ENCODE measurements around the gene STPG1.
A peak's percentile ranks its signal among the peaks of the same experiment; 100 is the strongest.

STPG1 gene

DNA sequence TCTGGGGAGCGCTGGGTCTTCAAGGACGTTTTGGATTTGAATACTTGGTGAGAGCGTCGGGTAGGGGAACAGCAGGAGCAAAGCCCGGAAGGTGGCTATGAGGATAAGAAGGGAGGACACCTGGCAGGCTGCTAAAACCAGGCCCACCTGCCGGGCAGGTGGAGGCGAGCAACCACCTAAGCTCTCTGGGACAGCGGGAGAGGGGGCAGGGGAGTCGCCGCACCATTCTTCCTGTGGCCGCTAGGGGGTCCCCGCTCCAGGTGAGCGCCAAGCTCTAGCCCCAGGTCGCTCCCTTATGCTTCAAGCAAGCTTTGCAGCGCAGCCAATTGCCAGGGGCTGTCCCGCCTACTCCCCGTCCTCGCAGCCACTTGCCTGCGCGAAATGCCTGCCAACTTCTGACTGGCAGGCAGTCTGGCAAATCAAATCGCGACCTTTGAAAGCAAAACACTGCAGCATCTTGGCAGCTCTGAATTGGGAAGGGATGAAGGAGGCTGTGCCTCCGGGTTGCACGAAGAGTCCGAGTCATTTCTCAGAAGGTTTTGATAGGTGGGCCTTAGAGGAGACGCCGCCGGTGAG is 1.8 kb upstream of the STPG1 start, which contains the start of gene NIPAL3 (continued):
- TF ChIP-seq ZNF521 (tag by site-specific recombination; IDR thresholded peaks at IDR 0.05) (no peak), ZNF654 (tag by site-specific recombination; IDR thresholded peaks at IDR 0.05; ENCODE audit: low read depth) (no peak), ZNF530 (tag by site-specific recombination; IDR thresholded peaks at IDR 0.05; ENCODE audit: low read depth) (no peak), SCRT2 (tag by site-specific recombination; IDR thresholded peaks at IDR 0.05) (peak; percentile 29; the same call in 1 of the 2 replicates), ZNF354C (tag by site-specific recombination; IDR thresholded peaks at IDR 0.05; ENCODE audit: borderline replicate concordance, low read depth) (no peak), ZNF221 (tag by site-specific recombination; IDR thresholded peaks at IDR 0.05; ENCODE audit: borderline replicate concordance) (no peak), ZNF404 (tag by site-specific recombination; IDR thresholded peaks at IDR 0.05) (no peak), ZNF426 (tag by site-specific recombination; IDR thresholded peaks at IDR 0.05) (no peak), ZFP37 (tag by site-specific recombination; IDR thresholded peaks at IDR 0.05) (no peak), OSR2 (tag by site-specific recombination; IDR thresholded peaks at IDR 0.05) (no peak), ZNF19 (tag by site-specific recombination; IDR thresholded peaks at IDR 0.05; ENCODE audit: low read depth) (no peak), ZNF391 (tag by site-specific recombination; IDR thresholded peaks at IDR 0.05; ENCODE audit: borderline replicate concordance, low read depth) (no peak), ZNF335 (tag by site-specific recombination; conservative IDR thresholded peaks at IDR 0.05) (peak; percentile 92), FEZF1 (tag by site-specific recombination; IDR thresholded peaks at IDR 0.05) (no peak), SP7 (tag by site-specific recombination; IDR thresholded peaks at IDR 0.05) (peak; percentile 43; the same call in 1 of the 2 replicates), ZNF302 (tag by site-specific recombination; IDR thresholded peaks at IDR 0.05; ENCODE audit: low read depth) (no peak), ZNF202 (tag by site-specific recombination; IDR thresholded peaks at IDR 0.05; ENCODE audit: borderline replicate concordance) (no peak), ZNF169 (tag by site-specific recombination; IDR thresholded peaks at IDR 0.05) (no peak), ZFHX2 (tag by site-specific recombination; conservative IDR thresholded peaks at IDR 0.05) (no peak), ZNF112 (tag by site-specific recombination; IDR thresholded peaks at IDR 0.05) (no peak), ZNF350 (tag by site-specific recombination; IDR thresholded peaks at IDR 0.05) (peak; percentile 98), ZNF2 (tag by site-specific recombination; IDR thresholded peaks at IDR 0.05) (peak; percentile 49; the same call in 1 of the 2 replicates)
- TF ChIP-seq, protein P1, sequence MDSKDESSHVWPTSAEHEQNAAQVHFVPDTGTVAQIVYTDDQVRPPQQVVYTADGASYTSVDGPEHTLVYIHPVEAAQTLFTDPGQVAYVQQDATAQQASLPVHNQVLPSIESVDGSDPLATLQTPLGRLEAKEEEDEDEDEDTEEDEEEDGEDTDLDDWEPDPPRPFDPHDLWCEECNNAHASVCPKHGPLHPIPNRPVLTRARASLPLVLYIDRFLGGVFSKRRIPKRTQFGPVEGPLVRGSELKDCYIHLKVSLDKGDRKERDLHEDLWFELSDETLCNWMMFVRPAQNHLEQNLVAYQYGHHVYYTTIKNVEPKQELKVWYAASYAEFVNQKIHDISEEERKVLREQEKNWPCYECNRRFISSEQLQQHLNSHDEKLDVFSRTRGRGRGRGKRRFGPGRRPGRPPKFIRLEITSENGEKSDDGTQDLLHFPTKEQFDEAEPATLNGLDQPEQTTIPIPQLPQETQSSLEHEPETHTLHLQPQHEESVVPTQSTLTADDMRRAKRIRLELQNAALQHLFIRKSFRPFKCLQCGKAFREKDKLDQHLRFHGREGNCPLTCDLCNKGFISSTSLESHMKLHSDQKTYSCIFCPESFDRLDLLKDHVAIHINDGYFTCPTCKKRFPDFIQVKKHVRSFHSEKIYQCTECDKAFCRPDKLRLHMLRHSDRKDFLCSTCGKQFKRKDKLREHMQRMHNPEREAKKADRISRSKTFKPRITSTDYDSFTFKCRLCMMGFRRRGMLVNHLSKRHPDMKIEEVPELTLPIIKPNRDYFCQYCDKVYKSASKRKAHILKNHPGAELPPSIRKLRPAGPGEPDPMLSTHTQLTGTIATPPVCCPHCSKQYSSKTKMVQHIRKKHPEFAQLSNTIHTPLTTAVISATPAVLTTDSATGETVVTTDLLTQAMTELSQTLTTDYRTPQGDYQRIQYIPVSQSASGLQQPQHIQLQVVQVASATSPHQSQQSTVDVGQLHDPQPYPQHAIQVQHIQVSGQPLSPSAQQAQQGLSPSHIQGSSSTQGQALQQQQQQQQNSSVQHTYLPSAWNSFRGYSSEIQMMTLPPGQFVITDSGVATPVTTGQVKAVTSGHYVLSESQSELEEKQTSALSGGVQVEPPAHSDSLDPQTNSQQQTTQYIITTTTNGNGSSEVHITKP (tag by site-specific recombination; IDR thresholded peaks at IDR 0.05), result peak; percentile 97
- TF ChIP-seq, protein P2, sequence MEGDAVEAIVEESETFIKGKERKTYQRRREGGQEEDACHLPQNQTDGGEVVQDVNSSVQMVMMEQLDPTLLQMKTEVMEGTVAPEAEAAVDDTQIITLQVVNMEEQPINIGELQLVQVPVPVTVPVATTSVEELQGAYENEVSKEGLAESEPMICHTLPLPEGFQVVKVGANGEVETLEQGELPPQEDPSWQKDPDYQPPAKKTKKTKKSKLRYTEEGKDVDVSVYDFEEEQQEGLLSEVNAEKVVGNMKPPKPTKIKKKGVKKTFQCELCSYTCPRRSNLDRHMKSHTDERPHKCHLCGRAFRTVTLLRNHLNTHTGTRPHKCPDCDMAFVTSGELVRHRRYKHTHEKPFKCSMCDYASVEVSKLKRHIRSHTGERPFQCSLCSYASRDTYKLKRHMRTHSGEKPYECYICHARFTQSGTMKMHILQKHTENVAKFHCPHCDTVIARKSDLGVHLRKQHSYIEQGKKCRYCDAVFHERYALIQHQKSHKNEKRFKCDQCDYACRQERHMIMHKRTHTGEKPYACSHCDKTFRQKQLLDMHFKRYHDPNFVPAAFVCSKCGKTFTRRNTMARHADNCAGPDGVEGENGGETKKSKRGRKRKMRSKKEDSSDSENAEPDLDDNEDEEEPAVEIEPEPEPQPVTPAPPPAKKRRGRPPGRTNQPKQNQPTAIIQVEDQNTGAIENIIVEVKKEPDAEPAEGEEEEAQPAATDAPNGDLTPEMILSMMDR (tag by site-specific recombination; IDR thresholded peaks at IDR 0.05), result peak; percentile 96
- TF ChIP-seq, protein P3, sequence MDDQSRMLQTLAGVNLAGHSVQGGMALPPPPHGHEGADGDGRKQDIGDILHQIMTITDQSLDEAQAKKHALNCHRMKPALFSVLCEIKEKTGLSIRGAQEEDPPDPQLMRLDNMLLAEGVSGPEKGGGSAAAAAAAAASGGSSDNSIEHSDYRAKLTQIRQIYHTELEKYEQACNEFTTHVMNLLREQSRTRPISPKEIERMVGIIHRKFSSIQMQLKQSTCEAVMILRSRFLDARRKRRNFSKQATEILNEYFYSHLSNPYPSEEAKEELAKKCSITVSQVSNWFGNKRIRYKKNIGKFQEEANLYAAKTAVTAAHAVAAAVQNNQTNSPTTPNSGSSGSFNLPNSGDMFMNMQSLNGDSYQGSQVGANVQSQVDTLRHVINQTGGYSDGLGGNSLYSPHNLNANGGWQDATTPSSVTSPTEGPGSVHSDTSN (CRISPR knock-in tag; IDR thresholded peaks at IDR 0.05), result peak; percentile 99
- TF ChIP-seq, protein P4, sequence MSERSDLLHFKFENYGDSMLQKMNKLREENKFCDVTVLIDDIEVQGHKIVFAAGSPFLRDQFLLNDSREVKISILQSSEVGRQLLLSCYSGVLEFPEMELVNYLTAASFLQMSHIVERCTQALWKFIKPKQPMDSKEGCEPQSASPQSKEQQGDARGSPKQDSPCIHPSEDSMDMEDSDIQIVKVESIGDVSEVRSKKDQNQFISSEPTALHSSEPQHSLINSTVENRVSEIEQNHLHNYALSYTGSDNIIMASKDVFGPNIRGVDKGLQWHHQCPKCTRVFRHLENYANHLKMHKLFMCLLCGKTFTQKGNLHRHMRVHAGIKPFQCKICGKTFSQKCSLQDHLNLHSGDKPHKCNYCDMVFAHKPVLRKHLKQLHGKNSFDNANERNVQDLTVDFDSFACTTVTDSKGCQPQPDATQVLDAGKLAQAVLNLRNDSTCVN (tag by site-specific recombination; optimal IDR thresholded peaks at IDR 0.05), result peak; percentile 11
- TF ChIP-seq, protein P5, sequence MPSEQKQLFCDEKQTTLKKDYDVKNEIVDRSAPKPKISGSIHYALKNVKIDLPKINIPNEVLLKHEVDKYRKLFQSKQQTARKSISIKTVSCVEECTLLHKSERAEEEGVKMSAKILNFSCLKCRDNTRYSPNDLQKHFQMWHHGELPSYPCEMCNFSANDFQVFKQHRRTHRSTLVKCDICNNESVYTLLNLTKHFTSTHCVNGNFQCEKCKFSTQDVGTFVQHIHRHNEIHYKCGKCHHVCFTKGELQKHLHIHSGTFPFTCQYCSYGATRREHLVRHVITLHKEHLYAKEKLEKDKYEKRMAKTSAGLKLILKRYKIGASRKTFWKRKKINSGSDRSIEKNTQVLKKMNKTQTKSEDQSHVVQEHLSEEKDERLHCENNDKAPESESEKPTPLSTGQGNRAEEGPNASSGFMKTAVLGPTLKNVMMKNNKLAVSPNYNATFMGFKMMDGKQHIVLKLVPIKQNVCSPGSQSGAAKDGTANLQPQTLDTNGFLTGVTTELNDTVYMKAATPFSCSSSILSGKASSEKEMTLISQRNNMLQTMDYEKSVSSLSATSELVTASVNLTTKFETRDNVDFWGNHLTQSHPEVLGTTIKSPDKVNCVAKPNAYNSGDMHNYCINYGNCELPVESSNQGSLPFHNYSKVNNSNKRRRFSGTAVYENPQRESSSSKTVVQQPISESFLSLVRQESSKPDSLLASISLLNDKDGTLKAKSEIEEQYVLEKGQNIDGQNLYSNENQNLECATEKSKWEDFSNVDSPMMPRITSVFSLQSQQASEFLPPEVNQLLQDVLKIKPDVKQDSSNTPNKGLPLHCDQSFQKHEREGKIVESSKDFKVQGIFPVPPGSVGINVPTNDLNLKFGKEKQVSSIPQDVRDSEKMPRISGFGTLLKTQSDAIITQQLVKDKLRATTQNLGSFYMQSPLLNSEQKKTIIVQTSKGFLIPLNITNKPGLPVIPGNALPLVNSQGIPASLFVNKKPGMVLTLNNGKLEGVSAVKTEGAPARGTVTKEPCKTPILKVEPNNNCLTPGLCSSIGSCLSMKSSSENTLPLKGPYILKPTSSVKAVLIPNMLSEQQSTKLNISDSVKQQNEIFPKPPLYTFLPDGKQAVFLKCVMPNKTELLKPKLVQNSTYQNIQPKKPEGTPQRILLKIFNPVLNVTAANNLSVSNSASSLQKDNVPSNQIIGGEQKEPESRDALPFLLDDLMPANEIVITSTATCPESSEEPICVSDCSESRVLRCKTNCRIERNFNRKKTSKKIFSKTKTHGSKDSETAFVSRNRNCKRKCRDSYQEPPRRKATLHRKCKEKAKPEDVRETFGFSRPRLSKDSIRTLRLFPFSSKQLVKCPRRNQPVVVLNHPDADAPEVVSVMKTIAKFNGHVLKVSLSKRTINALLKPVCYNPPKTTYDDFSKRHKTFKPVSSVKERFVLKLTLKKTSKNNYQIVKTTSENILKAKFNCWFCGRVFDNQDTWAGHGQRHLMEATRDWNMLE (tag by site-specific recombination; conservative IDR thresholded peaks at IDR 0.05; ENCODE audit: low read depth), result 0 out of 2 replicates have a peak, but pooled peaks have one; percentile 28

Data from HEK293 (cell line).